HG02798 (cell line): Measurements from ENCODE around the gene GCAT.

Source experiments
- ATAC-seq: cut with Tn5 transposase; IDR thresholded peaks from one replicate; pipeline ENCODE4 v1.9.1; 2021; ENCODE audit warnings: mild to moderate bottlenecking; ENCODE audit not compliant: unreplicated experiment, poor library complexity

Gene GCAT

DNA sequence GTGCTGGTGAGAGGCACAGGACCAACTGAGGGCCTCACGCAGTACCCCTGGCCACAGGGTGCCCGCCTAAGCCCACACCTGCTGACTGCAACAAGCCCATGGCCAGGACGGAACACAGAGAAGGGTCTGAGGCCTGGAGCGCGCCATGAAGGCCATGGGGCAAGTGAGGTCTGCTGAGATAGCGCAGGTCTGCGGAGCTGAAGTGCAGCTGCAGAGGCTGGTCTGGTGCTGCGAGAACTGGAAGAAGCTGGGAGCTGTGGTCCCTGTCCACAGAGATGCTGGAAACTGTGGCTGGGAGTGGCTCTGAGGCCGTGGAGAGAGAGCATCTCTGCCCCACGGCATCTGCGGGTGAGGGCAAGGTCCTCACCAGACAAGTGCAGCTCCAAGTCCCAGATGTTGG, 23.7 kb downstream of the GCAT start:
- ATAC-seq = no peak

DNA sequence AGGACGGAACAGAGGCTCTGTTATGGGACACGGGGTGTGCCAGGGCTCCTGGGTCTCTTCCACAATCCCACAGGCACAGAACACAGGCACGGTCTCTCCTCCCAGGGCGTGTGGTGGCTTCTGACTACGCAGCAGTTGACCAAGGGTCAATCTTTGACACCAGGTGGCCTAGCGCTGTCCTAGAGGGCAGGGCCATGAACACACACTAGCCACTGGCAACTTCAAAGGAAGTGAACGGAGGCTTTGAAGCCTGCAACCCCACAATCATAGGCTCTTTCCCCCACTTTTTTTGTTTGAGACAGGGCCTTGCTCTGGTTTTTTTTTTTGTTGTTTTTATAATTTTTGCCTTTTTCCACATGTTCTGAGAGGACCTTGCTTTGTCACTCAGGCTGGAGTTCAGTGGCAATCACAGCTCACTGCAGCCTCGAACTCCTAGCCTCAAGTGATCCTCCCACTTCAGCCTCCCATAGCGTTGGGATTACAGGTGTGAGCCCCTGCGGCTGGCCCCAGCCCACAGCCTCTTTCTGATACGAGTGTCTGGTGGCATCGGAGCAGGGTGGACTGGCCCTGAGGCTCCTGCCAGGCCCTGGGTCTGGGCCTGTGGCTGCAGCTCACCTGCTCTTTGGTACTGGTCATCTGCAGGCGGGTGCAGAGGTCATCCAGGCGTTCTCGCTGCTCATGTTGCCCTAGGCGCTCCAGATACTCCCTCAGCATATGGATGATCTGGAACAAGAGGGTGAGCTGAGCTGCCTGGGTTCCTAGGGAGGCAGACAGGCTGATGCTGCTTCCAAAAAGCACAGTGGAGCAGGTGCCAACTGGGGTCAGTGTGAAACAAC, 24.5 kb downstream of the GCAT start:
- ATAC-seq = no peak

GRCh38 chr22:37842015-37842793, 34.5 kb downstream of the GCAT start:
- no peak for ATAC-seq

DNA sequence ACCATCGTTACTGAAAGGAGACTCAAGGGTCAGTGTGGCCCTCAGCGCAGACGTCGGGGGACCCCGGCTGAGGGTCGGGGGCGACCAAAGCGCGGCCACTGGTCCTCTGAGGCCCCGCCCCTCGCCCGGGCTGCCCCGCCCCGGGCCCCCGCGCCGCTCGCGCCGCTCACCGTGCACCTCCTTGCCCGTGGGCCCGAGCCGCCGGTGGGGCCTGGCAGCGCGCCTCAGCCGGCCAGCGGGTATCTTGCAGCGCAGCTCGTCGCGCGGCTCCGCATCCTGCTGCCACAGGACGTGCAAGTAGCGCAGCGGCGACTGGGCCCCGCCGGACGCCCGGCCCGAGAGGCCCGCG, 36.0 kb downstream of the GCAT start:
- peak; percentile 40 for ATAC-seq

DNA sequence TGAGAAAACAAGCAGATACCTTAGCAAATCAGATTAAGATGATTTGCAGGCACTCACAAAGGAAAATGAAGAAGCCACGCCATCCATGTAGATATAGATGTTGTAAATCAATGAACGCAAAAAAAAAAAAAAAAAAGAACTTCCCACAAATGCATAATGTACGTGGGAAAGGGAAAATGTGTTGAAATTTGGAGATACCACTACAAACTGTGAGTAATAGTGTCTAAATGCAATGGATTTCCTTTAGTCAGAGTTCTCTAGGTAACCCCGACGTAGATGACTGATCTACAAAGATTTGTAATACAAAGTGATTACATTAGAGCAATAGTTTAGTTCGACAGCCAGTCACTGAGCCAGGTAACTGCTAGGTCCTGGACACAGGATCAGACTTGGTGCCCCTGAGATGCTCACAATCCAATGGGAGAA, 37.2 kb downstream of the GCAT start:
- ATAC-seq = no peak

DNA sequence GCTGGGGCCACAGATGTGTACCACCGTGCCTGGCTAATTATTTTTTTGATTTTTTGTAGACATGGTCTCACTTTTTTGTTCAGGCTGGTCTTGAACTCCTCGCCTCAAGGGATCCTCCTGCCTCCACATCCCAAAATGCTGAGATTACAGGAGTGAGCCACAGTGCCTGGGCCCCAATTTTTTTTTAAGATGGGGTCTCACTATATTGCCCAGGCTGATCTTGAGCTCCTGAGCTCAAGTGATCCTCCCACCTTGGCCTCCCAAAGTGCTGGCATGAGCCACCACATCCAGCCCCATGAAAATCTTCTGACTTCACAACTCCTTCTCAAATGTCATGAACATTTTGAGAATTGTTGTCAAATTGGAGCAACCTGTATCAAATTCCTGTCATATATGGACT, 38.7 kb downstream of the GCAT start:
- no peak for ATAC-seq

DNA sequence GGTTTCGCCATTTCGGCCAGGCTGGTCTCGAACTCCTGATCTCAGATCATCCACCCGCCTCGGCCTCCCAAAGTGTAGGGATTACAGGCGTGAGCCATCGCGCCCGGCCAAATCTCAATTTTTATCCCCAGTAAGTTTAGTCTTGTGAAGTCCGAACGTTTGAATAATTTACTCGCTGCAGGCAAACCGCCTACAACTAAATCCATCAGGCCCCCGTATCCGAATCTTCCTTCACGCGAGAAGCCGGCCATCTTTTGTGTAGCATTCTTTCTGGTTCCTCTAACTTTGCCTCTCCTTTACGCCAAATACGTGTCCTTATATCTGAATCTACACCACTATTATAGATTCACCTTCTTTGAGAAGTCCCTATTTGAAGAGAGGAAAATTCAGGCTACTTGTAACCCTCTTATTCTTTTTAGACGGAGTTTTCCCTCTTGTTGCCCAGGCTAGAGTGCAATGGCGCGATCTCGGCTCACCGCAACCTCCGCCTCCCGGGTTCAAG, 40.9 kb downstream of the GCAT start:
- no peak for ATAC-seq

GRCh38 chr22:37849089-37849751, 41.5 kb downstream of the GCAT start, which contains the start of gene EIF3L:
TSS of gene EIF3L (plus strand) at chr22:37849419. CDS start at chr22:37849450, 31 bp downstream.
- peak; percentile 63 for ATAC-seq

DNA sequence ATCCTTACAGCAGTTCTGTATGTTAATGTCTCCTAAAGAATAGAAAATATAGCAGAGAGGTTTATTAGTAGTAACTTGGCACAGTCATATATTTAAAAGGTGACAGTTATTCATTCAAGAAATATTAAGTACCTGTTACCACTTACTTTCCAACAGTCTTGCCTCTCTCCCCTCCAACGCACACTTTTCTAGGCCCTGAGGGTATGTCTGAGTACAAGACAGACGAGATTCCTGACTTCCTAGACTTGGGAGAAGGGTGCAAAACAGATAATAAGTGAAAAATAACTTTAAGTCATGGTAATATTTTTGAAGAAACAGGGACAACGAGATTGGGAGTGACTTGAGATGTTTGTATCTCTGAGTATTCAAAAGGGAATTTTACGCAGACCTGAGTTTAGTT, 43.1 kb downstream of the GCAT start:
- no peak for ATAC-seq

GRCh38 chr22:37852418-37852817, 44.7 kb downstream of the GCAT start:
- ATAC-seq = no peak

GRCh38 chr22:37854946-37855345, 47.2 kb downstream of the GCAT start:
- no peak for ATAC-seq

DNA sequence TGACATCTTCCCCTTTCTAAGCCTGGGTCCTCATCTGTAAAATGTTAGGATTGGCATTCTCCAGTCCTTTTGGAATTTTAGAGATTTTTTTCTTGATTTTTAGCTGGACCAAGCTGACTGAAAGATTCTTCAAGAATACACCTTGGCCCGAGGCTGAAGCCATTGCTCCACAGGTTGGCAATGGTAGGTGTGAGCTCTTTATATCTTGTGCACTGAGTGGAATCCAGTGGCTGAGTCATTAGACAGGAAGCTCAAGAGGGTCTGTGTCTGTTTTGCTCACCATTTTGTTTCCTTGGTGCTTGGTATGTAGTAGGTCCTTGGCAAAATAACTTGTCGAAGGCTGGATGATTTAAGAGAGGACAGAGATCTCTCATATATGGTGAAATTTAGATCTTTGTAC, 47.7 kb downstream of the GCAT start:
- no peak for ATAC-seq

DNA sequence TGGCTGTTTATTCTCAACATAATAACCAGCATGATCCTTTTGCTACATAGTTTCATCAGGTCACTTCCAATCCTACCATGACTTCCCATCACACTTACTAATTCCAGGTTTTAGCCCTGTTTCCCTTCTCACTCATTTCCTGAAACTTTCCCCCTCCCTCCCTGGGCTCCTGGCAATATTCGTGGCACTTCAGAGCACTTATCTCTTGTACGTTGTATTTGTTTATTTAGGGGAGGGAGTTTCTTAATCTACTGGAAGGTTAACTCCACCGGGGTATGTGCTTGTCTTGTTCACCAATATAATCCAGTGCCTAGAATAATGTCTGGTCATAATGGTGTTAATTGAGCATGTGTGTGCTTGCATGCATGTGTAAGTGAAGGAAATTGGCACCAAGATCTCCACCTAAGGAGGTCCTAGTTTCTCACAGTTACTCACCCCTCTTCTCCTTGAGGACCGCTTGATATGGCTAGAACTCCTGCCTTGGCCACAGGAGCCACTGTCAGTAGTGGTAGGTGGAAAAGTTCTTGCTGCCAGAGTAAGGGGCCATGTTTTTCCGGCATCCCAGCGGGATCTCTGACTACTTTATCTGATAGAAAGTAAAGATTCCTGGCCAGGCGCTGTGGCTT, 53.2 kb downstream of the GCAT start:
- ATAC-seq = no peak

DNA sequence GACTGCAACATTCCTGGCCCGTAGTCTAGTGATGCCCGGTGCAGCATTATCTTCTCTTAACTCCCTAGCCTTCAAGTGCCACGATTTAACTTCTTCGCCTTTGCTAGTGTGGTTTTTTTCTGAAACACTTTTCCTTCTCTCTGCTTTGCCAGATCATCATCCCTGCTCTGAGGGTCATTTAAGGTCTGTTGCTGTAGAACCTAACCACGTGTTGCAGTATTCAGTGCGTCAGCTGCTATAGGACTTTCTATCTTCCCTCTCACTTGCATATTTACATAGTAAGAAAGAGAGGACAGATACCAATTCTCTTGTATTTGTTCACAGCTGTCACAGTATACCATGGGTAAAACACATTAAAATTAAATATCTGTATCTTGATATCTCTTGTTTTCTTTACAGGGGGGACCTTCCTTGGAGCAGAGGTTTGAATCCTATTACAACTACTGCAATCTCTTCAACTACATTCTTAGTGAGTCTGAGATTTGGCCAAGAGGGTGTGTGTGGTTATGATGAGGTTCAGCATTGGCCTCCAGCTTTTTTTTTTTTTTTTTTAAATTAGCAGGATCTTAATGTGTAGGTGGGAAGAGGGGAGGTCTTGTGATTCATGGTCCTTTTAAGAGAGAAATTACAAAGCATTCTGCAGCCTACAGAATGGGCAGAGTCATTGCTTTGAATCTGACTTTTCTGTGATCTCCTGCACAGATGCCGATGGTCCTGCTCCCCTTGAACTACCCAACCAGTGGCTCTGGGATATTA, 55.0 kb downstream of the GCAT start:
- ATAC-seq = no peak

- ATAC-seq = no peak
Observed at GRCh38 chr22:37865510-37865909, 57.8 kb downstream of the GCAT start.
